GM20000 (cell line): ENCODE results near the gene NOS1AP.

Experiments used
- DNase-seq: peaks from one replicate; pipeline ENCODE4 v3.0.0; 2012; ENCODE audit warnings: low spot score
- CTCF ChIP-seq: IDR thresholded peaks from 2 replicates; pipeline ENCODE4 v1.5.1; 2012; ENCODE audit warnings: mild to moderate bottlenecking, control low read depth; ENCODE audit errors: extremely low read depth, missing control alignments

The NOS1AP gene

GRCh38 chr1:162384601-162385279, 315.2 kb downstream of the NOS1AP start:
- TF ChIP-seq CTCF, result no peak
- no peak for DNase-seq

- TF ChIP-seq CTCF, result no peak
- DNase-seq, result no peak
These were observed 315.8 kb downstream of the NOS1AP start for GRCh38 chr1:162385280-162385623.

GRCh38 chr1:162385702-162386101, 316.2 kb downstream of the NOS1AP start:
- TF ChIP-seq CTCF, result no peak
- no peak for DNase-seq

- no peak for TF ChIP-seq CTCF
- no peak for DNase-seq
These were observed 317.1 kb downstream of the NOS1AP start for GRCh38 chr1:162386292-162387225.

- DNase-seq, result no peak
These were observed 318.0 kb downstream of the NOS1AP start for GRCh38 chr1:162387226-162388082.

GRCh38 chr1:162388083-162388594, 318.6 kb downstream of the NOS1AP start:
- no peak for DNase-seq

More at GRCh38 chr1:162387226-162388082, 318.0 kb downstream of the NOS1AP start:
- TF ChIP-seq CTCF, result no peak

More at GRCh38 chr1:162388083-162388594, 318.6 kb downstream of the NOS1AP start:
- TF ChIP-seq CTCF, result no peak
